ENCODE data around the gene FSCB.

- TF ChIP-seq, protein P1, sequence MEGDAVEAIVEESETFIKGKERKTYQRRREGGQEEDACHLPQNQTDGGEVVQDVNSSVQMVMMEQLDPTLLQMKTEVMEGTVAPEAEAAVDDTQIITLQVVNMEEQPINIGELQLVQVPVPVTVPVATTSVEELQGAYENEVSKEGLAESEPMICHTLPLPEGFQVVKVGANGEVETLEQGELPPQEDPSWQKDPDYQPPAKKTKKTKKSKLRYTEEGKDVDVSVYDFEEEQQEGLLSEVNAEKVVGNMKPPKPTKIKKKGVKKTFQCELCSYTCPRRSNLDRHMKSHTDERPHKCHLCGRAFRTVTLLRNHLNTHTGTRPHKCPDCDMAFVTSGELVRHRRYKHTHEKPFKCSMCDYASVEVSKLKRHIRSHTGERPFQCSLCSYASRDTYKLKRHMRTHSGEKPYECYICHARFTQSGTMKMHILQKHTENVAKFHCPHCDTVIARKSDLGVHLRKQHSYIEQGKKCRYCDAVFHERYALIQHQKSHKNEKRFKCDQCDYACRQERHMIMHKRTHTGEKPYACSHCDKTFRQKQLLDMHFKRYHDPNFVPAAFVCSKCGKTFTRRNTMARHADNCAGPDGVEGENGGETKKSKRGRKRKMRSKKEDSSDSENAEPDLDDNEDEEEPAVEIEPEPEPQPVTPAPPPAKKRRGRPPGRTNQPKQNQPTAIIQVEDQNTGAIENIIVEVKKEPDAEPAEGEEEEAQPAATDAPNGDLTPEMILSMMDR (IDR thresholded peaks at IDR 0.05): no peak
- TF ChIP-seq POLR2A (IDR thresholded peaks at IDR 0.05): no peak
Measured at GRCh38 chr14:44508834-44509233, 1.8 kb upstream of the FSCB start.

Measured in esophagus squamous epithelium (tissue), 4 donors.